ENCODE results near the gene MAFG.
A peak's percentile ranks its signal among the peaks of the same experiment; 100 is the strongest.

DNA sequence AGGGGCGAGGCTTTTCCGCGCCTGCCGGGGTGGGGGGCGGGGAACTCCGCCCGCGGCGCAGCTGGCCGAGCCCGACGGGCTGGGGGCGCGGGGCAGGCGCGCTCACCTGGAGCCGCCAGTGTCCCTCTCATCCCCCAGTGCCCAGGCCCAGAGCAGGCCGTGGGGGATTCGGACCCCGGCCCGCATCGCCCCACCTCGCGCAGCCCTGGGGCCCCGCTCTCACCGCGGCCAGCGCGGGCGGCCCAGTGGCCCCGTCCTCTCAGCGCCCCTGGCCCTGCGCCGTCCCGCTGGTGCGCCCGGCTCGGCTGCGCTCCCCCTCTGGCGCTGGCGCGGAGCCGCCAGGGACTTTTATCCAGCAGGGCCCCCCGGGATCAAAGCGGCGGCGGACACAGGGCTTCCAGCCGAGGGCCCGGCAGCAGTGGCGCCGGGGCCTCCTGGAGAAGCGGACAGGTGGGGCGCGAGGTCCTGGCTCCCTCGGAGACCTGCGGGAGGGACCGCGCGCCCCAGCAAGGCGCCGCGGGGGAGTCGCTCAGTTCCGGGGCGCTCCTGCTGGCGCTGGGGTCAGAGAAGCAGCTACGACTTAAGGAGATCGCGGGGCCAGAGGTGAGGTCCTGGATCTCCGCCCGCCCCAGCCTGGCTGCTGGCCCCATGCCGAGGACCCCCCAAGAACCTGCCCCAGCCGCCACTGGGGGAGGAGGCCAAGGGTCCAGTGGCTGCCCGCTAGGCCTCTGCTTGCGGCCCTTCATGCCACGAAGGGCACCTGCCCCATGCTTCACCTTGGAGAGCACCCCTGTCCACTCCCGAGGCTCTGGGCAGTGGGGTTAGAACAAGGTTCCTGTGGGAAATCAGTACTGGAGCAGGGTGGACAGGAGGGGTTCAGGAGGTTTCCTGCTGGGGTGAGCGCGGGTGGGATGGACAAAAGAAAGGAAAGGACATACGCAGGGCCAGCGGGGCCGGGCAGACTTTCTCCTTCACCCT, 34.3 kb upstream of the MAFG start:
- no peak for TF ChIP-seq EP300 (IDR thresholded peaks at IDR 0.05; ENCODE audit: borderline replicate concordance)
- TF ChIP-seq TAF1 (IDR thresholded peaks at IDR 0.05; ENCODE audit: low read depth) = no peak
- no peak for TF ChIP-seq RAD21 (IDR thresholded peaks at IDR 0.05; ENCODE audit: low read depth)
- TF ChIP-seq, protein P1, sequence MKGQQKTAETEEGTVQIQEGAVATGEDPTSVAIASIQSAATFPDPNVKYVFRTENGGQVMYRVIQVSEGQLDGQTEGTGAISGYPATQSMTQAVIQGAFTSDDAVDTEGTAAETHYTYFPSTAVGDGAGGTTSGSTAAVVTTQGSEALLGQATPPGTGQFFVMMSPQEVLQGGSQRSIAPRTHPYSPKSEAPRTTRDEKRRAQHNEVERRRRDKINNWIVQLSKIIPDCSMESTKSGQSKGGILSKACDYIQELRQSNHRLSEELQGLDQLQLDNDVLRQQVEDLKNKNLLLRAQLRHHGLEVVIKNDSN (IDR thresholded peaks at IDR 0.05) = no peak
- TF ChIP-seq, protein P2, sequence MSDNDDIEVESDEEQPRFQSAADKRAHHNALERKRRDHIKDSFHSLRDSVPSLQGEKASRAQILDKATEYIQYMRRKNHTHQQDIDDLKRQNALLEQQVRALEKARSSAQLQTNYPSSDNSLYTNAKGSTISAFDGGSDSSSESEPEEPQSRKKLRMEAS (IDR thresholded peaks at IDR 0.05) = no peak
- TF ChIP-seq, protein P3, sequence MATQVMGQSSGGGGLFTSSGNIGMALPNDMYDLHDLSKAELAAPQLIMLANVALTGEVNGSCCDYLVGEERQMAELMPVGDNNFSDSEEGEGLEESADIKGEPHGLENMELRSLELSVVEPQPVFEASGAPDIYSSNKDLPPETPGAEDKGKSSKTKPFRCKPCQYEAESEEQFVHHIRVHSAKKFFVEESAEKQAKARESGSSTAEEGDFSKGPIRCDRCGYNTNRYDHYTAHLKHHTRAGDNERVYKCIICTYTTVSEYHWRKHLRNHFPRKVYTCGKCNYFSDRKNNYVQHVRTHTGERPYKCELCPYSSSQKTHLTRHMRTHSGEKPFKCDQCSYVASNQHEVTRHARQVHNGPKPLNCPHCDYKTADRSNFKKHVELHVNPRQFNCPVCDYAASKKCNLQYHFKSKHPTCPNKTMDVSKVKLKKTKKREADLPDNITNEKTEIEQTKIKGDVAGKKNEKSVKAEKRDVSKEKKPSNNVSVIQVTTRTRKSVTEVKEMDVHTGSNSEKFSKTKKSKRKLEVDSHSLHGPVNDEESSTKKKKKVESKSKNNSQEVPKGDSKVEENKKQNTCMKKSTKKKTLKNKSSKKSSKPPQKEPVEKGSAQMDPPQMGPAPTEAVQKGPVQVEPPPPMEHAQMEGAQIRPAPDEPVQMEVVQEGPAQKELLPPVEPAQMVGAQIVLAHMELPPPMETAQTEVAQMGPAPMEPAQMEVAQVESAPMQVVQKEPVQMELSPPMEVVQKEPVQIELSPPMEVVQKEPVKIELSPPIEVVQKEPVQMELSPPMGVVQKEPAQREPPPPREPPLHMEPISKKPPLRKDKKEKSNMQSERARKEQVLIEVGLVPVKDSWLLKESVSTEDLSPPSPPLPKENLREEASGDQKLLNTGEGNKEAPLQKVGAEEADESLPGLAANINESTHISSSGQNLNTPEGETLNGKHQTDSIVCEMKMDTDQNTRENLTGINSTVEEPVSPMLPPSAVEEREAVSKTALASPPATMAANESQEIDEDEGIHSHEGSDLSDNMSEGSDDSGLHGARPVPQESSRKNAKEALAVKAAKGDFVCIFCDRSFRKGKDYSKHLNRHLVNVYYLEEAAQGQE (IDR thresholded peaks at IDR 0.05; ENCODE audit: low read depth) = peak; percentile 50; the same call in 1 of the 2 replicates
- TF ChIP-seq TCF12 (IDR thresholded peaks at IDR 0.05; ENCODE audit: low read depth) = no peak
- no peak for TF ChIP-seq CREB1 (IDR thresholded peaks at IDR 0.05; ENCODE audit: low read depth)
- no peak for TF ChIP-seq EGR1 (IDR thresholded peaks at IDR 0.05)
- no peak for TF ChIP-seq CEBPB (IDR thresholded peaks at IDR 0.05)
- TF ChIP-seq YY1 (IDR thresholded peaks at IDR 0.05; ENCODE audit: low read depth) = no peak
- TF ChIP-seq TEAD4 (IDR thresholded peaks at IDR 0.05) = no peak

Data from Ishikawa (cell line).